Transverse colon (tissue), 4 donors: Measurements from ENCODE around the gene RSPO3. TPM values are rescaled to one million over a fixed set of nuclear protein-coding genes. Genes with fewer than 3 reads are reported as not detected.

ENCODE experiments used
- DNase-seq: peaks from one replicate; pipeline ENCODE4 v3.0.0-alpha.2; 2019
- H3K27ac ChIP-seq, 4 donors: fragments of 200-600 bp; sonication (generic); 2 replicates each; pipeline ENCODE4 v1.5.1; 2016 to 2018; ENCODE audit warnings: inconsistent platforms in 4 of 4
- H3K27me3 ChIP-seq: fragments of 200-600 bp; sonication (generic); 2 replicates; pipeline ENCODE4 v1.5.1; 2017; ENCODE audit warnings: inconsistent platforms
- H3K36me3 ChIP-seq, 4 donors: fragments of 200-600 bp; sonication (generic); 2 replicates each; pipeline ENCODE4 v1.5.1; 2017 to 2019; ENCODE audit warnings: inconsistent platforms in 4 of 4
- H3K4me1 ChIP-seq, 4 donors: fragments of 200-600 bp; sonication (generic); 2 replicates each; pipeline ENCODE4 v1.5.1; 2017 to 2020; ENCODE audit warnings: inconsistent platforms in 4 of 4
- H3K4me3 ChIP-seq, 4 donors: fragments of 200-600 bp; sonication (generic); 1 replicate in 1 of 4; 2 replicates in 3 of 4; pipeline versions ENCODE4 v1.5.1 to v1.6.1; 2017 to 2019; ENCODE audit warnings: inconsistent platforms in 4 of 4
- H3K9me3 ChIP-seq, 2 donors: fragments of 200-600 bp; sonication (generic); 2 replicates each; pipeline ENCODE4 v1.5.1; 2017 to 2019; ENCODE audit warnings: inconsistent platforms in 2 of 2
- CTCF ChIP-seq, 5 experiments: fragments of 200-600 bp in 3 of 5; fragments of 450-650 bp in 2 of 5; sonication (generic) in 3 of 5; IDR thresholded peaks; 1 replicate in 2 of 5; 2 replicates in 3 of 5; pipeline ENCODE4 v1.5.1; 2016 to 2017; ENCODE audit warnings: antibody characterized with exemption in 5 of 5, inconsistent platforms in 3 of 5, mild to moderate bottlenecking in 2 of 5, moderate library complexity in 1 of 5
- EP300 ChIP-seq: sonication (generic); formaldehyde crosslinking; IDR thresholded peaks from one replicate; pipeline ENCODE4 v1.6.1; 2017; ENCODE audit warnings: antibody characterized with exemption, low read depth
- POLR2A ChIP-seq: fragments of 450-650 bp; IDR thresholded peaks from one replicate; pipeline ENCODE4 v1.6.1; 2016; ENCODE audit warnings: antibody characterized with exemption, mild to moderate bottlenecking, moderate library complexity
- POLR2AphosphoS5 ChIP-seq, 3 donors: sonication (generic); formaldehyde crosslinking; IDR thresholded peaks; one replicate each; pipeline ENCODE4 v1.6.1; 2016; ENCODE audit warnings: antibody characterized with exemption in 3 of 3
- WGBS, 2 donors: methylation state at CpG; one replicate each; pipeline ENCODE4 v1.1.5; 2018; ENCODE audit warnings: low coverage in 1 of 2; 5-methylcytosine and 5-hydroxymethylcytosine counted together
- in situ Hi-C, 4 donors: fragments of 200-750 bp; cut with MboI; loops; one replicate each; pipeline versions ENCODE4 v1.15.0 to v1.15.1; 2017; ENCODE audit warnings: low sequenced_read_pairs in 3 of 4, low pct_ligation_motif_present in 1 of 4, low pct_unique_long_range_greater_than_20kb in 1 of 4
- intact Hi-C: fragments of 100-400 bp; cut with DNase I; formaldehyde crosslinking; loops from one replicate; pipeline ENCODE4 v1.15.1; 2023; ENCODE audit warnings: low total_unique reads
- total RNA-seq, 4 donors: library from RNA; depleted of rRNA; stranded (reverse); fragments of >200 nt; gene quantifications; one replicate each; pipeline ENCODE4 v1.1.0, GENCODE V29; 2016

Gene RSPO3
- total RNA-seq, 4 donors from 2014 or later = 0.80 to 5.2 (median 2.7) TPM

- H3K4me3 ChIP-seq = no peak overlapping the region
- TF ChIP-seq CTCF (IDR thresholded peaks at IDR 0.05) (no peak), POLR2AphosphoS5 (IDR thresholded peaks at IDR 0.05) (no peak), EP300 (no peak), POLR2A (no peak)
- no peaks in the 10 kb centered on the region for H3K27me3 ChIP-seq
- no peaks in the 10 kb centered on the region for H3K9me3 ChIP-seq
- no peak overlapping the region for H3K27ac ChIP-seq
- in situ Hi-C loops = no loop called here
- no peaks in the 10 kb centered on the region for H3K36me3 ChIP-seq
- no peak for DNase-seq
- peaks cover 0 to 6% (median 0%) of the 10 kb centered on the region in 4 donors for H3K4me1 ChIP-seq
- intact Hi-C loops = no loop called here
- WGBS, 2 donors = 37 to 67% methylated on average over 1 of the region's 1 CpG
Measured at GRCh38 chr6:127191716-127192115, 73.2 kb downstream of the RSPO3 start.

GRCh38 chr6:127192911-127193541 lies 74.6 kb downstream of the RSPO3 start:
- 44% methylated on average over 3 of the region's 3 CpGs for WGBS, 2 donors
- in situ Hi-C loops = no loop called here
- no peak for DNase-seq
- Histone ChIP-seq H3K4me1 (peaks cover 0 to 6% (median 0%) of the 10 kb centered on the region in 4 donors), H3K36me3 (no peaks in the 10 kb centered on the region), H3K27ac (peak overlapping the region in 2 of 4 donors; percentile 10 to 49), H3K4me3 (no peak overlapping the region), H3K27me3 (no peaks in the 10 kb centered on the region), H3K9me3 (no peaks in the 10 kb centered on the region)
- intact Hi-C loops = no loop called here
- TF ChIP-seq POLR2AphosphoS5 (IDR thresholded peaks at IDR 0.05) (peak in 2 of 3 donors; percentile 9 to 29), CTCF (IDR thresholded peaks at IDR 0.05) (no peak)

- H3K4me1 ChIP-seq = peaks cover 0 to 6% (median 0%) of the 10 kb centered on the region in 4 donors
- 65 to 70% methylated on average over 3 of the region's 3 CpGs for WGBS, 2 donors
- H3K27me3 ChIP-seq = no peaks in the 10 kb centered on the region
- in situ Hi-C loops = no loop called here
- no peaks in the 10 kb centered on the region for H3K9me3 ChIP-seq
- H3K36me3 ChIP-seq = no peaks in the 10 kb centered on the region
- TF ChIP-seq CTCF (IDR thresholded peaks at IDR 0.05) = no peak
- TF ChIP-seq POLR2AphosphoS5 (IDR thresholded peaks at IDR 0.05) = no peak
- TF ChIP-seq POLR2A = no peak
- no peak for TF ChIP-seq EP300
- no peak overlapping the region for H3K4me3 ChIP-seq
- no peak overlapping the region for H3K27ac ChIP-seq
- intact Hi-C loops = no loop called here
- no peak for DNase-seq
Measured at GRCh38 chr6:127195833-127196232, 77.4 kb downstream of the RSPO3 start.

GRCh38 chr6:127198549-127198948 lies 80.1 kb downstream of the RSPO3 start:
- 74 to 94% methylated on average over 3 to 5 of the region's 5 CpGs for WGBS, 2 donors
- TF ChIP-seq CTCF (IDR thresholded peaks at IDR 0.05) (no peak), POLR2AphosphoS5 (IDR thresholded peaks at IDR 0.05) (peak in 1 of 3 donors; percentile 21)
- no peaks in the 10 kb centered on the region for H3K4me1 ChIP-seq
- intact Hi-C loops = no loop called here
- no peak overlapping the region for H3K4me3 ChIP-seq
- H3K36me3 ChIP-seq = no peaks in the 10 kb centered on the region
- no peaks in the 10 kb centered on the region for H3K9me3 ChIP-seq
- no peak overlapping the region for H3K27ac ChIP-seq
- no peaks in the 10 kb centered on the region for H3K27me3 ChIP-seq
- no peak for DNase-seq
- in situ Hi-C loops = no loop called here
